ENCODE measurements around the gene NUMB. TPM values are rescaled to one million over a fixed set of nuclear protein-coding genes. Genes with fewer than 3 reads are reported as not detected.
A peak's percentile ranks its signal among the peaks of the same experiment; 100 is the strongest.

NUMB gene
- total RNA-seq, 2 experiments from 2014 or later: 24.2 to 26.4 TPM

GRCh38 chr14:73273799-73274198 lies 184.5 kb downstream of the NUMB start:
- Mint-ChIP-seq H3K4me1 (ENCODE audit: low read depth) (peaks cover 8% of the 10 kb centered on the region), H3K27me3 (ENCODE audit: low read depth) (peaks cover 17% of the 10 kb centered on the region), H3K4me3 (no peak overlapping the region), H3K9me3 (no peaks in the 10 kb centered on the region), H3K27ac (no peak overlapping the region), H3K36me3 (ENCODE audit: low read depth) (peaks cover 7% of the 10 kb centered on the region)
- intact Hi-C loops (cut with micrococcal nuclease): no loop called here
- CTCF ChIA-PET: no interaction called here
- DNase-seq: no peak

GRCh38 chr14:73272393-73272792 lies 186.0 kb downstream of the NUMB start:
- H3K4me1 Mint-ChIP-seq (ENCODE audit: low read depth): peaks cover 8% of the 10 kb centered on the region
- DNase-seq: no peak
- H3K9me3 Mint-ChIP-seq: no peaks in the 10 kb centered on the region
- H3K27ac Mint-ChIP-seq: no peak overlapping the region
- no peak overlapping the region for H3K4me3 Mint-ChIP-seq
- H3K27me3 Mint-ChIP-seq (ENCODE audit: low read depth): peaks cover 17% of the 10 kb centered on the region
- H3K36me3 Mint-ChIP-seq (ENCODE audit: low read depth): peaks cover 7% of the 10 kb centered on the region
- intact Hi-C loops (cut with micrococcal nuclease): no loop called here
- CTCF ChIA-PET: interaction anchor here (0.6 to 1.1 kb wide), 2 partner anchors 23 to 213 kb away, joined by 3 read pairs; no protein-coding TSS in a partner anchor

- Mint-ChIP-seq H3K4me1 (ENCODE audit: low read depth) (peaks cover 8% of the 10 kb centered on the region), H3K36me3 (ENCODE audit: low read depth) (no peaks in the 10 kb centered on the region), H3K27ac (no peak overlapping the region), H3K9me3 (no peaks in the 10 kb centered on the region), H3K4me3 (peak overlapping the region; percentile 57), H3K27me3 (ENCODE audit: low read depth) (peaks cover 17% of the 10 kb centered on the region)
- intact Hi-C loops (cut with micrococcal nuclease): no loop called here
- CTCF ChIA-PET: interaction anchor here (0.5 kb wide), 1 partner anchor 199 kb away, joined by 3 read pairs; no protein-coding TSS in a partner anchor
- peak; percentile 28 for DNase-seq
These were observed 188.4 kb downstream of the NUMB start for GRCh38 chr14:73269729-73270531.

GRCh38 chr14:73267474-73267873 lies 190.9 kb downstream of the NUMB start:
- Mint-ChIP-seq H3K4me1 (ENCODE audit: low read depth) (peaks cover 8% of the 10 kb centered on the region), H3K36me3 (ENCODE audit: low read depth) (no peaks in the 10 kb centered on the region), H3K9me3 (no peaks in the 10 kb centered on the region), H3K27ac (no peak overlapping the region), H3K4me3 (no peak overlapping the region), H3K27me3 (ENCODE audit: low read depth) (peaks cover 19% of the 10 kb centered on the region)
- intact Hi-C loops (cut with micrococcal nuclease): no loop called here
- DNase-seq: no peak
- CTCF ChIA-PET: no interaction called here

- Mint-ChIP-seq H3K27me3 (ENCODE audit: low read depth) (peaks cover 19% of the 10 kb centered on the region), H3K4me3 (no peak overlapping the region), H3K36me3 (ENCODE audit: low read depth) (no peaks in the 10 kb centered on the region), H3K4me1 (ENCODE audit: low read depth) (peaks cover 8% of the 10 kb centered on the region), H3K27ac (no peak overlapping the region), H3K9me3 (no peaks in the 10 kb centered on the region)
- intact Hi-C loops (cut with micrococcal nuclease): no loop called here
- CTCF ChIA-PET: interaction anchor here (0.6 kb wide), 1 partner anchor 62 kb away, joined by 3 read pairs; no protein-coding TSS in a partner anchor
- no peak for DNase-seq
These were observed 192.0 kb downstream of the NUMB start for GRCh38 chr14:73266317-73266716.

- Mint-ChIP-seq H3K4me1 (ENCODE audit: low read depth) (peaks cover 7% of the 10 kb centered on the region), H3K4me3 (no peak overlapping the region), H3K9me3 (no peaks in the 10 kb centered on the region), H3K27me3 (ENCODE audit: low read depth) (peaks cover 17% of the 10 kb centered on the region), H3K36me3 (ENCODE audit: low read depth) (no peaks in the 10 kb centered on the region), H3K27ac (no peak overlapping the region)
- intact Hi-C loops (cut with micrococcal nuclease): no loop called here
- DNase-seq: no peak
- CTCF ChIA-PET: no interaction called here
These were observed 192.7 kb downstream of the NUMB start for GRCh38 chr14:73265721-73266046.

GRCh38 chr14:73264885-73265720 lies 193.2 kb downstream of the NUMB start:
- DNase-seq: no peak
- Mint-ChIP-seq H3K4me1 (ENCODE audit: low read depth) (peaks cover 2% of the 10 kb centered on the region), H3K27me3 (ENCODE audit: low read depth) (peaks cover 11% of the 10 kb centered on the region), H3K9me3 (no peaks in the 10 kb centered on the region), H3K27ac (no peak overlapping the region), H3K4me3 (no peak overlapping the region), H3K36me3 (ENCODE audit: low read depth) (no peaks in the 10 kb centered on the region)
- intact Hi-C loops (cut with micrococcal nuclease): no loop called here
- CTCF ChIA-PET: no interaction called here

- Mint-ChIP-seq H3K9me3 (no peaks in the 10 kb centered on the region), H3K36me3 (ENCODE audit: low read depth) (no peaks in the 10 kb centered on the region), H3K4me1 (ENCODE audit: low read depth) (peaks cover 1% of the 10 kb centered on the region), H3K27me3 (ENCODE audit: low read depth) (peaks cover 7% of the 10 kb centered on the region), H3K27ac (no peak overlapping the region), H3K4me3 (no peak overlapping the region)
- DNase-seq: no peak
- CTCF ChIA-PET: no interaction called here
- intact Hi-C loops (cut with micrococcal nuclease): no loop called here
These were observed 194.1 kb downstream of the NUMB start for GRCh38 chr14:73264080-73264884.

GRCh38 chr14:73263606-73264005 lies 194.7 kb downstream of the NUMB start:
- no peaks in the 10 kb centered on the region for H3K36me3 Mint-ChIP-seq (ENCODE audit: low read depth)
- H3K27me3 Mint-ChIP-seq (ENCODE audit: low read depth): peaks cover 2% of the 10 kb centered on the region
- no peaks in the 10 kb centered on the region for H3K9me3 Mint-ChIP-seq
- no peak overlapping the region for H3K4me3 Mint-ChIP-seq
- no peaks in the 10 kb centered on the region for H3K4me1 Mint-ChIP-seq (ENCODE audit: low read depth)
- CTCF ChIA-PET: no interaction called here
- intact Hi-C loops (cut with micrococcal nuclease): no loop called here
- no peak for DNase-seq
- no peak overlapping the region for H3K27ac Mint-ChIP-seq

- H3K36me3 Mint-ChIP-seq (ENCODE audit: low read depth): no peaks in the 10 kb centered on the region
- no peak overlapping the region for H3K4me3 Mint-ChIP-seq
- H3K27ac Mint-ChIP-seq: no peak overlapping the region
- CTCF ChIA-PET: no interaction called here
- no peaks in the 10 kb centered on the region for H3K9me3 Mint-ChIP-seq
- intact Hi-C loops (cut with micrococcal nuclease): no loop called here
- peaks cover 2% of the 10 kb centered on the region for H3K27me3 Mint-ChIP-seq (ENCODE audit: low read depth)
- no peak for DNase-seq
- H3K4me1 Mint-ChIP-seq (ENCODE audit: low read depth): peaks cover 2% of the 10 kb centered on the region
These were observed 195.7 kb downstream of the NUMB start for GRCh38 chr14:73262427-73263183.

GRCh38 chr14:73261520-73262426 lies 196.6 kb downstream of the NUMB start:
- H3K4me3 Mint-ChIP-seq: no peak overlapping the region
- intact Hi-C loops (cut with micrococcal nuclease): no loop called here
- no peak for DNase-seq
- H3K36me3 Mint-ChIP-seq (ENCODE audit: low read depth): no peaks in the 10 kb centered on the region
- CTCF ChIA-PET: no interaction called here
- H3K9me3 Mint-ChIP-seq: no peaks in the 10 kb centered on the region
- H3K27ac Mint-ChIP-seq: no peak overlapping the region
- peaks cover 2% of the 10 kb centered on the region for H3K4me1 Mint-ChIP-seq (ENCODE audit: low read depth)
- H3K27me3 Mint-ChIP-seq (ENCODE audit: low read depth): peaks cover 2% of the 10 kb centered on the region
